H1 (cell line): ENCODE results near the gene GMNN.

Experiments
- HDAC2 ChIP-seq, 2 experiments: fragments of 300-600 bp in 1 of 2; sonication (generic) in 1 of 2; IDR thresholded peaks; 2 replicates each; pipeline ENCODE4 v1.6.1; 2011 to 2012; ENCODE audit warnings: low read depth in 2 of 2, low read length in 2 of 2, mild to moderate bottlenecking in 2 of 2, moderate library complexity in 2 of 2, borderline replicate concordance in 1 of 2, inconsistent platforms in 1 of 2
- HDAC6 ChIP-seq: IDR thresholded peaks from one replicate; pipeline ENCODE4 v1.7.1; 2012; ENCODE audit warnings: low read depth, mild to moderate bottlenecking, inconsistent platforms, low read length, moderate library complexity
- RXRA ChIP-seq: IDR thresholded peaks from 2 replicates; pipeline ENCODE4 v1.6.1; 2011; ENCODE audit warnings: low read depth, mild to moderate bottlenecking, low read length, moderate library complexity; ENCODE audit not compliant: insufficient read depth

- TF ChIP-seq HDAC6 (no peak), HDAC2 (IDR thresholded peaks at IDR 0.05; ENCODE audit: borderline replicate concordance in 1 of 2, low read depth in 2 of 2, low read length in 2 of 2) (no peak), RXRA (no peak)
Measured at GRCh38 chr6:24775520-24776058, 852 bp downstream of the GMNN start.
